Amygdala (tissue), 56 donors: Measurements from ENCODE around the gene LNPEP.
"Not testable (repeated sequence)": the region's sequence is repeated elsewhere in the genome, so short reads cannot be mapped to it uniquely, and the experiment has no call there.

ENCODE experiments used
- DNase-seq, 56 donors: peaks; one replicate each; lab custom pipeline; 2025; lab: John Stamatoyannopoulos, UW

Gene LNPEP

GRCh38 chr5:96928931-96929708, 6.8 kb upstream of the LNPEP start:
- DNase-seq, result peak in 1 of 56 donors; percentile 5

- DNase-seq, result no peak
Measured at GRCh38 chr5:96930058-96930457, 5.8 kb upstream of the LNPEP start.

GRCh38 chr5:96930589-96930988, 5.3 kb upstream of the LNPEP start:
- DNase-seq, result no peak

- not testable (repeated sequence) for DNase-seq
Measured at GRCh38 chr5:96931037-96931436, 4.8 kb upstream of the LNPEP start.

- DNase-seq, result no peak
Measured at GRCh38 chr5:96931605-96932004, 4.3 kb upstream of the LNPEP start.

GRCh38 chr5:96932026-96932425, 3.9 kb upstream of the LNPEP start:
- no peak for DNase-seq

GRCh38 chr5:96933764-96934707, 1.8 kb upstream of the LNPEP start:
- peak in 3 of 56 donors; percentile 39 to 74 (median 54) for DNase-seq

GRCh38 chr5:96934708-96935558, 947 bp upstream of the LNPEP start:
- DNase-seq, result peak; percentile 51 to 98 (median 88)

GRCh38 chr5:96936431-96937320, 796 bp downstream of the LNPEP start:
- peak in 38 of 56 donors; percentile 9 to 70 (median 46) for DNase-seq

- no peak for DNase-seq
Measured at GRCh38 chr5:96940586-96940985, 4.7 kb downstream of the LNPEP start.

GRCh38 chr5:96941140-96941539, 5.3 kb downstream of the LNPEP start:
- no peak for DNase-seq

- no peak for DNase-seq
Measured at GRCh38 chr5:96942078-96942477, 6.2 kb downstream of the LNPEP start.

- DNase-seq, result no peak
Measured at GRCh38 chr5:96942911-96943310, 7.0 kb downstream of the LNPEP start.

- DNase-seq, result no peak
Measured at GRCh38 chr5:96943799-96944198, 7.9 kb downstream of the LNPEP start.

- no peak for DNase-seq
Measured at GRCh38 chr5:96945144-96945897, 9.4 kb downstream of the LNPEP start.

GRCh38 chr5:96946381-96946780, 10.5 kb downstream of the LNPEP start:
- no peak for DNase-seq

- no peak for DNase-seq
Measured at GRCh38 chr5:96952118-96952750, 16.4 kb downstream of the LNPEP start.
